Hypothalamus (tissue), 51 donors: ENCODE data around the gene DOCK9.

ENCODE experiments used
- DNase-seq, 51 donors: peaks; one replicate each; lab custom pipeline; 2025; lab: John Stamatoyannopoulos, UW

Gene DOCK9, protein sequence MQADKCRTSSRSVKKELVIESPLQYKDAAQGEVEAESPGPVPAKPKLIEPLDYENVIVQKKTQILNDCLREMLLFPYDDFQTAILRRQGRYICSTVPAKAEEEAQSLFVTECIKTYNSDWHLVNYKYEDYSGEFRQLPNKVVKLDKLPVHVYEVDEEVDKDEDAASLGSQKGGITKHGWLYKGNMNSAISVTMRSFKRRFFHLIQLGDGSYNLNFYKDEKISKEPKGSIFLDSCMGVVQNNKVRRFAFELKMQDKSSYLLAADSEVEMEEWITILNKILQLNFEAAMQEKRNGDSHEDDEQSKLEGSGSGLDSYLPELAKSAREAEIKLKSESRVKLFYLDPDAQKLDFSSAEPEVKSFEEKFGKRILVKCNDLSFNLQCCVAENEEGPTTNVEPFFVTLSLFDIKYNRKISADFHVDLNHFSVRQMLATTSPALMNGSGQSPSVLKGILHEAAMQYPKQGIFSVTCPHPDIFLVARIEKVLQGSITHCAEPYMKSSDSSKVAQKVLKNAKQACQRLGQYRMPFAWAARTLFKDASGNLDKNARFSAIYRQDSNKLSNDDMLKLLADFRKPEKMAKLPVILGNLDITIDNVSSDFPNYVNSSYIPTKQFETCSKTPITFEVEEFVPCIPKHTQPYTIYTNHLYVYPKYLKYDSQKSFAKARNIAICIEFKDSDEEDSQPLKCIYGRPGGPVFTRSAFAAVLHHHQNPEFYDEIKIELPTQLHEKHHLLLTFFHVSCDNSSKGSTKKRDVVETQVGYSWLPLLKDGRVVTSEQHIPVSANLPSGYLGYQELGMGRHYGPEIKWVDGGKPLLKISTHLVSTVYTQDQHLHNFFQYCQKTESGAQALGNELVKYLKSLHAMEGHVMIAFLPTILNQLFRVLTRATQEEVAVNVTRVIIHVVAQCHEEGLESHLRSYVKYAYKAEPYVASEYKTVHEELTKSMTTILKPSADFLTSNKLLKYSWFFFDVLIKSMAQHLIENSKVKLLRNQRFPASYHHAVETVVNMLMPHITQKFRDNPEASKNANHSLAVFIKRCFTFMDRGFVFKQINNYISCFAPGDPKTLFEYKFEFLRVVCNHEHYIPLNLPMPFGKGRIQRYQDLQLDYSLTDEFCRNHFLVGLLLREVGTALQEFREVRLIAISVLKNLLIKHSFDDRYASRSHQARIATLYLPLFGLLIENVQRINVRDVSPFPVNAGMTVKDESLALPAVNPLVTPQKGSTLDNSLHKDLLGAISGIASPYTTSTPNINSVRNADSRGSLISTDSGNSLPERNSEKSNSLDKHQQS (N-terminal part only)

DNA sequence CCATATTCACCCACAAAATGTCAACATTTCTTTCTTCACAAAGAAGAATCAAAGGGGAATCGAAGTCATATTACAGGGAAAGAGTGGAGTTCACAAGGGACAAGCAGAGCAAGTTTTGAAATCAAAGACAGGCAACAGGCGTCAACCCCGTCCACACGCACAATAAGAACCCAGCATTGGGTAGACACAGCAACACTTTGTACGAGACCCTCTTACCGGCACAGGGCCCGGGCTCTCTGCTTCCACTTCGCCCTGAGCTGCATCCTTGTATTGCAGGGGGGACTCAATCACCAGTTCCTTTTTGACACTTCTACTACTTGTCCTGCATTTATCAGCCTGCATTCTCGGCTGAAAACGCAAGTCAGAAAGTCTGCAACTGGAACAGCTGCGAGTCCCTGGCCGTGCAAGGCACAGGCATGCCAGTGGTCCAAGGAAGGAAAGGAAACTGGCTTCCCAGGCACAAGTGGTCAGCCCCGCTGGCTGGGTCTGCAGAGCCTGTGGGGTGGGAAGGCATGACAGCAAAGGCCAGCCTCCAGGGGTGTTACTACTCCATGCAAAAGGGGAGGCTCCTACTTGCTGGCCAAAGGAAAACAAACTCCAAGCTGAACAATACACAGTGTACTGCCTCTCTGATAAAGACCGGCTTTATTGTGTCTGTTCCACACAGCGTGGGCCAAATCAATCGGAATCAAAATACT lies at the start of gene DOCK9:
DOCK9 (minus strand) TSS at position 497 of the 698 bp plus-strand sequence; CDS start at position 342, 155 bp downstream.
- peak in 47 of 51 donors; percentile 13 to 90 (median 61) for DNase-seq

DNA sequence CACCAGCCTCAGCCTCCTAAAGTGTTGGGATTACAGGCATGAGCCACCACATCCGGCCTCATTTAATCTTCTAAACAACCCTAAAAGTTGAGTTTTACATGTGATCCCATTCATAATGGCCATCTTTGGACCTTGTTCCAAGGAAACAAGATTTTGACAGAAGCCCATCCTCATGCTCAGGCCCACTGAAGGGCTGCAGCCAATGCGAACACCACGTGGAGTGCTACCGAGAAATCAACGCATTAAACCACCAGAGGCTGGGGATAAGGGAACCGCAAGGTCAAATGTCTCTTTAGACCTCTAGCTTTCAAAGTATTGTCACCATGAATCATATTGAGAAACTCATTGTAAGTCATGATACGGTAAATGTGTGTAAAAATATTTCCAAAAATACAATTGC lies 49.4 kb upstream of the DOCK9 start:
- DNase-seq = no peak

DNA sequence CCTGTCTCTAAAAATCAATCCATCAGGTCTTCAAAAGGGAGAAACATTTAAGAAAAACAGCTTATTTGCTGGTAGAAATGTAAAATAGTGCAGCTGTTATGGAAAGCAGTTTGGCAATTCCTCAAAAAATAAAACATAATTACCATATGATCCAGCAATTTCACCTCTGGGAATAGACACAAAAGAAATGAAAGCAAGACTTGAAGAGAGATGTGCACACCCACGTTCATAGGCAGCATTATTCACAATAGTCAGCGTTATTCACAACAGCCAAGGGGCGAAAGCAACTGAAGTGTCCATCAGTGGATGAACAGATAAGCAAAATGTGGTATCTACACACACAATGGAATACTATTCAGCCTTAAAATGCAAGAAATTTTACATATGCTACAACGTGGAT lies 45.1 kb upstream of the DOCK9 start:
- DNase-seq = no peak

DNA sequence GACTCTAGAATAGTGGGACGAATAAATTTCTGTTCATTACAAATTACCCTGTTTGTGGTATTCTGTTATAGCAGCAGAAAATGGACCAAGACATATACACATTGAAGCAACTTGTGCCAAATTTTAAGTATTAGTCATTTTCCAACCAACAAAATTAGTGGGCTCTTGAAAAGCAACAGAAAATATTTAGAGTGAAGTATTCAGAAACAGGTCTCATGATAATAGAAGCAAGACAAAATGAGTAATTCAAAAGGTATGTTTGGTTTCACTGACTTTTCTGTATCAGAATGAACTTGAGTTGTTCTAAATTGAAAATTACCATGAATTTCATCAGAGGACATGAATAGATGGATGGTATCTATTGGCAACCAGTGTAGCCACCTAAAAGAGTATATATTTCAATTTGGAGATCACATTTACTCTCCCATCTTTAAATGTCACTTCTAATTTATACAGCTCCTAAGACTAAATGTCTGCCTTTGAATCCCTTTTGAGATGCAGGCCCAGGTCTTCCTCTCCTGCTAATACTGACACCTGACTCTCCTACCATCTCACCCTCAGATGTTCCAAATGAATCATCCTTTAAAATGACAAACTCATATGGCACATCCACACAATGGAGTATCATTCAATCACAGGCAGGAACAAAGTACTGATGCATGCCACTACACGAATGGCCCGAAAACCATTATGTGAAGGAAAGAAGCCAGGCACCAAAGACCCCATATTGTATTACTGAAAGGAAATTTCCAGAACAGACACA lies 40.7 kb upstream of the DOCK9 start:
- no peak for DNase-seq

DNA sequence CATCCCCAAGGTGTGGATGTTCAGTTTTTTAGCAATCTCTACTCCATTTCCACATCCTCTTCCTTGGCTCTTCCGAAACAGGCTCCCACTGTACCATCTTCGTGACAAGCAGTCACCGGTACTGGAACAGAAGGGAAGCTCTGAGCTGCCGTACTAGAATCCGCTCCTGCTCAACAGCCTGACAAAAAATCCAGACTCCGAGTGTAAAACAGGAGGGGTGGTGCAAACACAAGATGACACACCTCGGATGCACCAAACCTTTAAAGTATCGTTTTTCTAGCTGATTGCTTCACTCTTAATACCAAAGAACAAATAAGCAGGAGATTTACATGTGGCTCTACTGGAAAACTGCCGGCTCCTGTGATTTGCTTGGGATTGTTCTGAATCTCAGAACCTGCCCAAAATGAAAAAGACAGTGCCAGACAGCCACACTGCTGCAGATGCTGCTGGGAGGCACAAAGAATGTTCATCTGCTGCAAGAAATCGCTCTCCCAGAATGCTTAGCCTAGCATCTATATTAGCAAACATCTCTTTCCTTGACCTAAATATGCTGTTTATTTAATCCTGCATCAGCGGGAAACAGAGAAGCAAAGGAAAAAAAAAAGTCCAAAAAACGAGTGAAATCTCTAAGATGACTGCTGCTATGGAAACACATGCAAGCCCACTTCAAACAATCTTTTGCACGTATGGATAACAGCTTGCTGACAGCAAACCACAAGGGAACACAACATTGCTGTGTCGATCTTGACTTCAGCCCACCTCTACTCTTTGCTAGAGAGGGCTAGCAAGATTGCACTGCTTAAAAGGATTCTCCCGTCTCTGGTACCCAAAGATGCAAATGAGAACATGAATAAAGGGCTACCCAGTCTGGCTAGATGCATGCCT lies 38.0 kb upstream of the DOCK9 start:
- DNase-seq = peak in 9 of 51 donors; percentile 7 to 65 (median 24)

DNA sequence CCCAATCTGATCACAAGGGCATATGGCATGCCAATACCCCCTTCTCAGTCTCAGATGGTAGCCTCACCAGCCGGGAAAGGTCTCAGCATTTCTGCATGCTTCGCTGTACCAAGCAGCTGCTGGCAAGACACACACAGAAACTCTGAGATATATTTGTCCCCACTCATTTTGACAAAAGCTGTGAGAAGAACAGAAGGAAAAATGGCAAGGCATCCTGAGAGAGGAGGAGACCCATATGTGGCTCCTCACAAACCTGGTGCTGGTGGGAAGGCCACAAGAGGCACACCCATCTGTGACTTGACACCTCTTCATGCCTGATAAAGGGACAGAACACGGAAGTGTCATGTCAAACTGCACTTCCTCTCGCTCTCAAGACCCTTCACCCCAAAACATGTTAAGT lies 36.7 kb upstream of the DOCK9 start:
- DNase-seq = peak in 1 of 51 donors; percentile 31

DNA sequence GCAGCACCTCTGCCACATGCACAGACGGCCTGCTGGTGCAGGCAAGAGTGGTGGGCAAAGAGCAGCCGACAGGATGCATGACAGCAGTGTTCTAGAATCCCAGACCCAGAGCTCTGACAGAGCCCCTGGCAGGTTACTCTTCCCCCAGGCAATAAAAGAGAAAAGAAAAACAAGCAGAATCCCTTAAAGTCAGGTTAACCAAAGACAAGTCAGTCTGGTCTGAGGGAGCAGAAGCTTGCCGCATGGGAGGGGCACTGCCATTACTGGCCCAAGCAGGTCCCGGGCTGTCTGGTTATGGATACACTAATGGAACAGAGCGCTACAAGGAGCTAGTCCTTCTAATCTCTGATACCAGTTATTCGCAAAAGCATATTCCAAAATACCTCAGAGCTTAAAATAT lies 36.1 kb upstream of the DOCK9 start:
- peak in 3 of 51 donors; percentile 6 to 14 (median 8) for DNase-seq

DNA sequence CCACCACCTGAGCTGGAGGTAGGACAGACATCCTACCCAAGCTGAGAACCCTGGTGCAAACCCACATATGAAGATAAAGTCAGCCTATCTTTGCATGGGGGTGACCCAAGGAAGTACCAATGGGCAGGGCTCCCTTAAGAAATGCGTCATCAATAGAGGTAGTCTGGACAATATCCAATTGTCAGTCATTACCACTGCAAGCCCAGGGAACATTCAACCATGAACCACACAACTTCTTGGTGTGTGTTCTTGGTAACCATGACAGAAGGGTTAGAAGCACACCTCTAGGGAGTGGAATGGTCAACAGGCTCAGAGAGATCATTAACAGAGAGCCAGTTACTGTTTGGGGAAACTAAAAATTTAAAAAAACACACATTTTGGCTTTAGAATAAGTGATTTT lies 34.7 kb upstream of the DOCK9 start:
- DNase-seq = no peak

DNA sequence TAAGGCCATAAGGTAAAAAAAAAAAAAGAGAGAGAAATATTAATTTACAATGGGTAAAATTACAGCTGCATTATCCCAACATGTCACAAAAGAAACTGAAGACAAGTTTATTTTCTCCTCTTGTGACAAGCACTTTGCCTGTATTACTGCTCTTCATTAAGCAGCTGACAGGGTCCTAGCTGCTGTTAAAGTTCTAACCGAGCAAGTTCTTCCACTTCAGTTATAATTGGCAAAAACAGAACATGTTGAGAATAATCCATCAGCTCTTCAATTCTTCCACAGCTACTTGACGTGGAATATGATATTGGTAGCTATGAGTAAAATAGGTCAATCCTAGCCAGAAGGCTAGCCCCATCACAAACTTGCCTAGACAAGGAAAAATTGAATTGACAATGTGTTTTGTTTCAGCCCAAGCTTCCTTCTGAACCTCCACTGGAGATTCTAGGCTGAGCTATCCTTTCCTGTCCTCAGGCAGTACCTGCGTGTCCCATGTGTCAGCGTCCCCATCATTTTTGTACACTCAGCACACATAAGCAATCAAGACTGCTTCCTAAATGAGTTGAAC lies 32.2 kb upstream of the DOCK9 start:
- no peak for DNase-seq

DNA sequence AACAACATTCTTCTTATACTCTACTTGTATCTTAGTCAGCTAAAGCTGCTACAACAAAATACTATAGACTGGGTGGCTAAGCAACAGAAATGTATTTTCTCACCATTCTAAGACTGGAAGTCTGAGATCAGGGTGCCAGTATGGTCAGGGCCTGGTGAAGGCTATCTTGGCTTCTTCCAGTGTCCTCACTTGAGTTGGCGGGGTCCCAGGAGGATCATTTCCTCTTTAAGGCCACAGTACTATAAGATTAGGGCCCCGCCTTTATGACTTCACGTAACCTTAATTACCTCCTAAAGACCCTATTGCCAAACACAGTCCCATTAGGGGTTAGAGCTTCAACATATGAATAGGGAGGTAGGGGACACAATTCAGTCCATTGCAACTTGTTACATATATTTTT lies 30.7 kb upstream of the DOCK9 start:
- DNase-seq = no peak

DNA sequence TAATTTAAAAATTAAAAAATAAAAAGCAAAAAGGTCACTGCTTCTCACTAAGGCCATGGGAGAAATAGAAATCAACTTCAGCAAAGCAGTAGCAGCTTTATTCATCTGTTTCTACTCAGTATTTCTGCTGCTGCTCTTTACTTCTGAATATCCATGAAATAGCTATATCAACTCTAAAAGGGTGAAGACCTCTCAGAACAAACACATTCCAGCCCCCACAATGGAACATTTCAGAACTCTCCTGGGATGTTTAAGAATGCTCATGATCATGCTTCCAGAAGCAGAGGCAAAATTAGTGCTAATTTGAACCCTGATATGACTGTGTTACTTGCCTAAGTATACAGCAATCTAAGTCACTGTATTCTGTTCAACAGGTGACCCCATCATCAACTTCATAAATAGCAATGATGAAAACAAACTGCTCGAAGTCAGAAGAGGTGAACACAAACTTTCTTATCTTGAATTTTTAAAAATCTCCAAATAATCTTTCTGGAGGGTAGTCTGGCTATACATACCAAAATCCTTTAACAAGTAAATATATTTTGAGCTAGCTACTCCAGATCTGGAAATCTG lies 29.6 kb upstream of the DOCK9 start:
- DNase-seq = no peak

DNA sequence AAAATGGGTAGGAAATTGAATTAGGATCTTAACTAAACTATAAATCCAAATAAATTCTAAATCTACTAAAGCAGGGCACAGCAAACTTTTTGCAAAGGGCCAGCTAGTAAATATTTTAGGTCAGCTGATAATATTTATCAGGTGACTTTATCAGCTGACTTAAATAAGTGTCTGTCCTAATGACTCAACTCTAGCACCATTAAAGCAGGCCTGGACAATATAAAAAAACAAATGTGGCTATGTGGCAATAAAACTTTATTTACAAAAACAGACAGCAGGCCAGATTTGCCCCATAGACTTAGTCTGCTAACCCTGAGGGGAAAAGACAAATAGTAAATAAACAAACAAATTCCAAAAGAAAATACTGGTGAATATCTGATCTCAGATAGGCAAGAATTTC lies 27.7 kb upstream of the DOCK9 start:
- DNase-seq = no peak

DNA sequence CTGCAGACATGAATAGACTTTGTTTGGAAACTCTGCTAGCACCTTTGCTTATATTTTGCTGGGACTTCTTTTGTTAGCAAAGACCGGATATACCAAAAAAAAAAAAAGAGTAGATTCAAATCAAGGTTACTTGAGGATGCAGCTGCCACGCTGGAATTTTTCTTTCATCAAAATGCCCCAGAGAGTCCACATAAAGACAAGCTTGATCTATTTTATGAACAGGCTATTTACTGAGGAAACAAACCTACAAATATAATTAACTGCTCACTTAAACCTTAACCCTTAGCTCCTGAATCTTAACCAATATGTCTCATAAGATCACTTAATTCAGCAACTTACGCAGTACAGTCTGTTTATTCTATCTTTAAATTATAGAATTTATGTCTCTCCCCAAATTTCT lies 27.1 kb upstream of the DOCK9 start:
- DNase-seq = no peak

DNA sequence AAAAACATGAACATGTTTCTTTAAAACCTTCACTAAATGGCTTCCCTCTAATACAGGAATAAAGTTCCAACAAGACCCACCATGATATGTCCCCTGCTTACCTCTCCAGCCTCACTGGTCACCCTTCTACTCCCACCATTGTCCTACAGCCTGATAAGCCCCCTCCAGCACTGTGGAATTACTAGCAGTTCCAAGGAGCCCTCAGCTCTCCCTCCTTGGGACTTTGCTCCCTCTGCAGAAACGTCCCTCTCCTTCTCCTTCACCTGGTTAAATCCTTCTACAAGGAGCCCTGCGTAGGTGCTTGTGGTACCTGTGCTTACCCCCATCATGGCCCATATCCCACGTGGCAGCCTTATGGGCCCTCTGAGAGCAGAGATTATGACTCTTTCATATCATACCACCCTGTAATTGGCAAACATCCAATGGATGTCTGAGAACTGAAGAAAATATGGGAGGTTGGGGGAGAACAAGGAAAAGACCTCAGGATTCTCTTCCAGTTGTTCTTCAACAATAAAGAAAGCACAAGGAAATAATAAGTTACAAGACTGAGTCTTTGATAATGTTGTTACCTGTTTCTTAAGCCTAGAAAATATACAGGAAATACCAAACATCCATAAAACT lies 26.1 kb upstream of the DOCK9 start:
- no peak for DNase-seq

DNA sequence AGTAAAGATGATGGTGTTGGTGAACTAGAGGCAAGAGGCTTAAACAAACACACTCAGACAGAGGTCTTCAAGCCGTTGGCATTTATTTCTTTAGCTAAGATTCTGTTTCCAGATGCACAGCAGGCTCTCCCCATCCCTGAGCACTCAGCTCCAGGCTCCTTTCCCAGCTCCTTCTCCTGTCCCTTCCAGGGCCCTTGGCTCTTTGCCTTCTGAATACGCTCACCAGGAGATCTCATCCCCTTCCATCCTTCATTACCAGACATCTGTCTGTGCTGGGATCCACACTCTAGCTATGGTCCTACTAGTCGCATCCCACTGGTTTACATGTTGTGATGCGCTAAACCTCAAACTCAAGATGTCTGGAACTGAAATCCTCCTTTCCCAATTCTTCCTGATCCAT lies 25.3 kb upstream of the DOCK9 start:
- no peak for DNase-seq

DNA sequence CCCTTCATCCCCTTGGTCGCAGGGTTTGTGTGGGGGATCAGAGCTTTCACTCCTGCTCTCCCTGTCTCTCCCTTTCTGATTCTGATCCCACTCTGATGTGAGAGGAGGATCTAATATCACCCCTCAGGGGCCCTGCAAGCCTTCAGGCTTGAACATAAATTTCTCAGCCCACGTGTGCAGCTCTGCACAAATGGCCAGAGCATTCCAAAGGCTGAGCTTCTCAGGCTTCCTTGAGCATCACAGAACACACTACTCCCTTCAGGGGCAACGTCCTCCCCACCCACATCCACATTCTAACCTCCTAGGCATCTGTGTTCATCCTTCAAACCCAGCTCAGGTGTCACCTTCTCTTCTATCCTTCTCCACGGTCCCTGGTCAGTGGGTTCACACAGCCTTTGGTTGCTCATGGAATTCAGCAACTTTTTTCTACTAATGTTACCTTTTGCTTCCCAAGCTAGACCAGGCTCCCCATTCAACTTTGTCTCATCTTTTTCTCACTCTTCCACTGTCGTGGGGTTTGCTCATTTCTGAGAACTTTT lies 24.4 kb upstream of the DOCK9 start:
- no peak for DNase-seq

DNA sequence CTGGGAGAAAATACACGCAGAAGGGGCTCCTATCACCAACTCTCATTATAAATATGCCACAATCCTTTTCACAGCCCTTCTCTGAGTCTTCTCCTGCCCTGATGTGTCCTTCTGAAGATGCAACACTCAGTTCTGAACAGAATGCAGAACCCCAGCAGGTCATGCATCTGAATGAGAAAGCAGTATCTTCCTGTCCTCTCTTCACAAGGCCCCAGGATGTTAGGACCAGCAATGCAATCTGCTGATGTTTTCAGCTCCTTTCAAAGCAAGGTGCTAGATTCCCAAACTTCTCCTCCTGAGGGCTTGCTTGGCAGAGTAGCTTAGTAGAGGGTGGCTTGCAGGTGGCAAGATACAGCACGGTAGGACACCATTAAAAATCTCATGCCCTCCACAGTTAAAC lies 22.3 kb upstream of the DOCK9 start:
- DNase-seq = no peak
